Measurements from ENCODE around the gene STIMATE.

GRCh38 chr3:52787672-52788625 lies 109.4 kb downstream of the STIMATE start:
- TF ChIP-seq CTCF (IDR thresholded peaks at IDR 0.05) (no peak), POLR2A (IDR thresholded peaks at IDR 0.05) (no peak)
